ENCODE data around the gene WDR90. TPM values are rescaled to one million over a fixed set of nuclear protein-coding genes. Genes with fewer than 3 reads are reported as not detected.

The WDR90 gene
- total and polyA plus RNA-seq, 2 of the 13 experiments (the other 11 are each of a cell fraction or from before 2014, with no cell fraction given), result 14.9 to 28.9 TPM

- no peak for TF ChIP-seq E2F2 (CRISPR knock-in tag; IDR thresholded peaks at IDR 0.05; ENCODE audit: borderline replicate concordance)
- no peak for TF ChIP-seq NFYC (CRISPR knock-in tag; IDR thresholded peaks at IDR 0.05)
- TF ChIP-seq, protein P1, sequence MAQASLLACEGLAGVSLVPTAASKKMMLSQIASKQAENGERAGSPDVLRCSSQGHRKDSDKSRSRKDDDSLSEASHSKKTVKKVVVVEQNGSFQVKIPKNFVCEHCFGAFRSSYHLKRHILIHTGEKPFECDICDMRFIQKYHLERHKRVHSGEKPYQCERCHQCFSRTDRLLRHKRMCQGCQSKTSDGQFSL (CRISPR knock-in tag; IDR thresholded peaks at IDR 0.05), result no peak
- no peak for TF ChIP-seq KDM3A (CRISPR knock-in tag; IDR thresholded peaks at IDR 0.05; ENCODE audit: low read depth)
- TF ChIP-seq, protein P2, sequence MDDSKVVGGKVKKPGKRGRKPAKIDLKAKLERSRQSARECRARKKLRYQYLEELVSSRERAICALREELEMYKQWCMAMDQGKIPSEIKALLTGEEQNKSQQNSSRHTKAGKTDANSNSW (CRISPR knock-in tag; IDR thresholded peaks at IDR 0.05; ENCODE audit: borderline replicate concordance), result no peak
- 0 out of 2 replicates have a peak, but pooled peaks have one; percentile 38 for TF ChIP-seq MED13 (CRISPR knock-in tag; IDR thresholded peaks at IDR 0.05)
- TF ChIP-seq SAP130 (CRISPR knock-in tag; IDR thresholded peaks at IDR 0.05; ENCODE audit: low read depth), result no peak
- no peak for TF ChIP-seq HNRNPLL (IDR thresholded peaks at IDR 0.05; ENCODE audit: low read depth, low read length, poor library complexity, severe bottlenecking)
- no peak for TF ChIP-seq MTF2 (CRISPR knock-in tag; IDR thresholded peaks at IDR 0.05; ENCODE audit: borderline replicate concordance)
- peak; percentile 37; the same call in 1 of the 2 replicates for TF ChIP-seq ZNF431 (CRISPR knock-in tag; IDR thresholded peaks at IDR 0.05; ENCODE audit: borderline replicate concordance, low read depth)
- no peak for TF ChIP-seq POLR2A (IDR thresholded peaks at IDR 0.05; ENCODE audit: insufficient read depth in 1 of 2, low read depth in 2 of 2, low read length in 2 of 2)
- TF ChIP-seq, protein P3, sequence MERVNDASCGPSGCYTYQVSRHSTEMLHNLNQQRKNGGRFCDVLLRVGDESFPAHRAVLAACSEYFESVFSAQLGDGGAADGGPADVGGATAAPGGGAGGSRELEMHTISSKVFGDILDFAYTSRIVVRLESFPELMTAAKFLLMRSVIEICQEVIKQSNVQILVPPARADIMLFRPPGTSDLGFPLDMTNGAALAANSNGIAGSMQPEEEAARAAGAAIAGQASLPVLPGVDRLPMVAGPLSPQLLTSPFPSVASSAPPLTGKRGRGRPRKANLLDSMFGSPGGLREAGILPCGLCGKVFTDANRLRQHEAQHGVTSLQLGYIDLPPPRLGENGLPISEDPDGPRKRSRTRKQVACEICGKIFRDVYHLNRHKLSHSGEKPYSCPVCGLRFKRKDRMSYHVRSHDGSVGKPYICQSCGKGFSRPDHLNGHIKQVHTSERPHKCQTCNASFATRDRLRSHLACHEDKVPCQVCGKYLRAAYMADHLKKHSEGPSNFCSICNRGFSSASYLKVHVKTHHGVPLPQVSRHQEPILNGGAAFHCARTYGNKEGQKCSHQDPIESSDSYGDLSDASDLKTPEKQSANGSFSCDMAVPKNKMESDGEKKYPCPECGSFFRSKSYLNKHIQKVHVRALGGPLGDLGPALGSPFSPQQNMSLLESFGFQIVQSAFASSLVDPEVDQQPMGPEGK (CRISPR knock-in tag; IDR thresholded peaks at IDR 0.05), result peak; percentile 98
- TF ChIP-seq, protein P4, sequence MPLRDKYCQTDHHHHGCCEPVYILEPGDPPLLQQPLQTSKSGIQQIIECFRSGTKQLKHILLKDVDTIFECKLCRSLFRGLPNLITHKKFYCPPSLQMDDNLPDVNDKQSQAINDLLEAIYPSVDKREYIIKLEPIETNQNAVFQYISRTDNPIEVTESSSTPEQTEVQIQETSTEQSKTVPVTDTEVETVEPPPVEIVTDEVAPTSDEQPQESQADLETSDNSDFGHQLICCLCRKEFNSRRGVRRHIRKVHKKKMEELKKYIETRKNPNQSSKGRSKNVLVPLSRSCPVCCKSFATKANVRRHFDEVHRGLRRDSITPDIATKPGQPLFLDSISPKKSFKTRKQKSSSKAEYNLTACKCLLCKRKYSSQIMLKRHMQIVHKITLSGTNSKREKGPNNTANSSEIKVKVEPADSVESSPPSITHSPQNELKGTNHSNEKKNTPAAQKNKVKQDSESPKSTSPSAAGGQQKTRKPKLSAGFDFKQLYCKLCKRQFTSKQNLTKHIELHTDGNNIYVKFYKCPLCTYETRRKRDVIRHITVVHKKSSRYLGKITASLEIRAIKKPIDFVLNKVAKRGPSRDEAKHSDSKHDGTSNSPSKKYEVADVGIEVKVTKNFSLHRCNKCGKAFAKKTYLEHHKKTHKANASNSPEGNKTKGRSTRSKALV (CRISPR knock-in tag; IDR thresholded peaks at IDR 0.05), result peak; percentile 22; the same call in 1 of the 2 replicates
- no peak for TF ChIP-seq PAXIP1 (CRISPR knock-in tag; conservative IDR thresholded peaks at IDR 0.05)
- TF ChIP-seq ZXDC (CRISPR knock-in tag; IDR thresholded peaks at IDR 0.05), result no peak
- 0 out of 2 replicates have a peak, but pooled peaks have one; percentile 2 for TF ChIP-seq ZNF547 (CRISPR knock-in tag; IDR thresholded peaks at IDR 0.05)
- no peak for TF ChIP-seq ZNF615 (CRISPR knock-in tag; IDR thresholded peaks at IDR 0.05; ENCODE audit: borderline replicate concordance)
These were observed 18.8 kb upstream of the WDR90 start (continued) for GRCh38 chr16:630249-630814.
